ENCODE measurements around the gene ENPP1.

ENPP1 gene

DNA sequence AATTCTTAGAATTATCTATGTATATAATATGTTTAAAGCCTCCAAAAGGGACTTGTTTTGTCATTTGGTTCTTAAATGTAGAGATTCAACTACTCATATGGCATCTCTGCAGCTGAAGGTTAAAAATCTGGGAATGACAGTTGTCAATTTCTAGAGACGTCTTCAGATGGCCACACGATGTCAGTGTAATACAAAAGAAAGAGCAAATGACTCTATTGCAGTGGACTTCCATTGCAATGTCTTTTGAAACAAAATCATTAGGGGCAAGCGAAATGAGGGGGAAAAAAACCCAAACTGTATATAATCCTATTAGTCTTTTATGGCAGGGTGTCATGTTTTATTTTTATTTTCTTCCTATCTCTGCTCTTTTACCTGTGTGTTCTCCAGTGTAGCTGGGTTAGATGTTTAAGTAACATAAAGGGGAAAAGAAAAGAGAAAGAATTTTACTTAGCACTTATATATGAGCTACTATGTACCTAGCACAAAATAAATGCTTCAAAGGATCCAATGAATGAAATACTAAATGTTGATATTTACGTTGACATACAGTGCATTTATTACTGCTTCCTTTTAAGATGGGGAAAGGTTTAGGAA is 117.2 kb downstream of the ENPP1 start:
- H3K4me3 Mint-ChIP-seq = no peak overlapping the region
- no peaks in the 10 kb centered on the region for H3K4me1 Mint-ChIP-seq
- no peaks in the 10 kb centered on the region for H3K36me3 Mint-ChIP-seq
- H3K27me3 Mint-ChIP-seq = peaks cover 6% of the 10 kb centered on the region
- H3K27ac Mint-ChIP-seq = no peak overlapping the region
- peaks cover 5% of the 10 kb centered on the region for H3K9me3 Mint-ChIP-seq

GRCh38 chr6:131929264-131929663 is 121.4 kb downstream of the ENPP1 start:
- H3K36me3 Mint-ChIP-seq = no peaks in the 10 kb centered on the region
- H3K4me1 Mint-ChIP-seq = no peaks in the 10 kb centered on the region
- peaks cover 7% of the 10 kb centered on the region for H3K27me3 Mint-ChIP-seq
- H3K9me3 Mint-ChIP-seq = no peaks in the 10 kb centered on the region
- no peak overlapping the region for H3K4me3 Mint-ChIP-seq
- no peak overlapping the region for H3K27ac Mint-ChIP-seq

GRCh38 chr6:131929976-131930375 is 122.2 kb downstream of the ENPP1 start:
- Mint-ChIP-seq H3K27me3 (peaks cover 7% of the 10 kb centered on the region), H3K4me3 (no peak overlapping the region)

GRCh38 chr6:131931063-131931750 is 123.4 kb downstream of the ENPP1 start:
- H3K36me3 Mint-ChIP-seq = no peaks in the 10 kb centered on the region
- peaks cover 11% of the 10 kb centered on the region for H3K27me3 Mint-ChIP-seq
- H3K4me1 Mint-ChIP-seq = no peaks in the 10 kb centered on the region
- no peaks in the 10 kb centered on the region for H3K9me3 Mint-ChIP-seq
- H3K27ac Mint-ChIP-seq = no peak overlapping the region
- H3K4me3 Mint-ChIP-seq = no peak overlapping the region

More at GRCh38 chr6:131929976-131930375, 122.2 kb downstream of the ENPP1 start:
- H3K4me1 Mint-ChIP-seq = no peaks in the 10 kb centered on the region
- no peaks in the 10 kb centered on the region for H3K9me3 Mint-ChIP-seq
- H3K27ac Mint-ChIP-seq = no peak overlapping the region
- H3K36me3 Mint-ChIP-seq = no peaks in the 10 kb centered on the region

DNA sequence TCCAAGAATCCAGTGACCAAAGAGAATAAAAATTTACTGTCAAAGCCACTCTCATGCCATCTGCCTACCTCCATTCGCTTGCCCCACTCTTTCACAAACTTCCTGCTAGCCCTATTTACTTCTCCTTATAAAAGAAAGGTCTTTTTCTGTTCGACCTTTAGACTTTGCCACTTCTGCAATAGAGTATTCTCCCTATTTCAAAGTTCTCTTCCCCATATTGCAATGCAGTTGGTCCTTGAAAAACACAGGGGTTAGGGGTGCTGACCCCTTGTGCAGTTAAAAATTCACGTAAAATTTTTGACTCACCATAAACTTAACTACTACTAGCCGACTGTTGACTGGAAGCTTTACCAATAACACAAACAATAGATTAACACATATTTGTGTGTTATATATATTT is 128.3 kb downstream of the ENPP1 start:
- Mint-ChIP-seq H3K4me3 (no peak overlapping the region), H3K36me3 (no peaks in the 10 kb centered on the region), H3K9me3 (no peaks in the 10 kb centered on the region), H3K4me1 (no peaks in the 10 kb centered on the region), H3K27ac (no peak overlapping the region), H3K27me3 (peaks cover 5% of the 10 kb centered on the region)

- no peaks in the 10 kb centered on the region for H3K9me3 Mint-ChIP-seq
- H3K4me1 Mint-ChIP-seq = no peaks in the 10 kb centered on the region
- no peaks in the 10 kb centered on the region for H3K36me3 Mint-ChIP-seq
Observed at GRCh38 chr6:131937226-131937625, 129.4 kb downstream of the ENPP1 start.

DNA sequence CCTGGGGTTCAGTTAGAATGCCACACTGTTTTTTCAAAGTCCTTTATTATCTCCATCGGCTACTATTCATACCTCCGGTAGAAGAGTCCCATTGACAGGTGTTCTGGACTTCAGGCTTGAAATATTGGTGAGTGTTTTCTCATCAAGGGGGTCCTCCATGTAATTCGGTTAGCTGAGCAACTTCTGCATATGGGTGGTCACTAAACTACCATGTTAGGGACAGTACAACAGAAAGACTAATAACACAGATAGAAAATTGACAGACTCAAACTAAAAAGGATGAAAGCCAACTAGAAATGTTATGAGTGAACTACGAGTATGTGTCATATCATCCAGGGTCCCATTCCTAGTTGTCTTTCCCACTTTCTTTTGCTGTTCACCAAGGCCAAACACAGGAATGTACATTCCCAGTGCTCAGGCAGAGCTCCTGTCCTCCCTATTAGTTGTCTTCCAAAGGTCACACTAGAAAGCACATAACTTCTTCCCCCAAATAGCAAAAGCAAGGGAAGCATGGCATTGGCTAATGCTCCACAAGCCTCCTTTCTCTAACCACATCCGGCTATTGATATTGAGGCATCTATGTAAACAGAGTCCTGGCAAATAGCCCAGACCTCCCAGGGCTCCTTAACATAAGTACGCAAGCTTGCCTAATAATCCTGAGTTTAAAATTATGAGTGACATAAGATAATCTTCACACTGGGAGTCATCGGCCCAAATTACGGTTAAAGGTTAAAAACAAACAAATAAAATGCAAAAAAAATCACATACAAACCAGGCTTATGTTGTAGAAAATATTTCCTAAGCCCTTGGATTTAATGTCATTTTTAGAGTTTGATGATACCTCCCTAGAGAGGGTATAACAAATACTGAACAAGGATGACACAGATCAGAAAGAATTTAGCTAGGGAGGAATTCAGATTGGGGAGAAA is 130.1 kb downstream of the ENPP1 start:
- H3K4me1 Mint-ChIP-seq = no peaks in the 10 kb centered on the region
- H3K9me3 Mint-ChIP-seq = no peaks in the 10 kb centered on the region
- H3K27me3 Mint-ChIP-seq = peaks cover 3% of the 10 kb centered on the region
- H3K4me3 Mint-ChIP-seq = no peak overlapping the region
- H3K36me3 Mint-ChIP-seq = no peaks in the 10 kb centered on the region
- H3K27ac Mint-ChIP-seq = no peak overlapping the region

More at GRCh38 chr6:131937226-131937625, 129.4 kb downstream of the ENPP1 start:
- Mint-ChIP-seq H3K4me3 (no peak overlapping the region), H3K27ac (no peak overlapping the region), H3K27me3 (peaks cover 5% of the 10 kb centered on the region)

Data from activated naive CD4-positive, alpha-beta T cell treated with anti-CD3 and anti-CD28 coated beads, Interleukin-2, amount 50 U/mL, for 24 hours (primary cell).